H9 (cell line): ENCODE results near the gene CA9. TPM values are rescaled to one million over a fixed set of nuclear protein-coding genes. Genes with fewer than 3 reads are reported as not detected.

Experiments
- DNase-seq: peaks from one replicate; pipeline ENCODE4 v3.0.0-alpha.2; 2017
- H2AFZ ChIP-seq: one replicate; pipeline ENCODE4 v1.6.1; 2013; ENCODE audit warnings: mild to moderate bottlenecking, low read length, control low read depth, moderate library complexity
- H2AK5ac ChIP-seq: 2 replicates; pipeline ENCODE4 v1.6.1; 2013; ENCODE audit warnings: low read length, control low read depth, mixed read lengths; ENCODE audit not compliant: insufficient read length
- H2BK120ac ChIP-seq: one replicate; pipeline ENCODE4 v1.6.1; 2013; ENCODE audit warnings: low read depth, mild to moderate bottlenecking, low read length, control low read depth, inconsistent platforms; ENCODE audit not compliant: poor library complexity, severe bottlenecking
- H2BK12ac ChIP-seq: 2 replicates; pipeline ENCODE4 v1.6.1; 2013; ENCODE audit warnings: low read length, control low read depth, mixed read lengths, low read depth; ENCODE audit not compliant: insufficient read length
- H2BK15ac ChIP-seq: 2 replicates; pipeline ENCODE4 v1.6.1; 2013; ENCODE audit warnings: low read depth, low read length, control low read depth
- H2BK20ac ChIP-seq: one replicate; pipeline ENCODE4 v1.6.1; 2013; ENCODE audit warnings: low read depth, mild to moderate bottlenecking, low read length, control low read depth, inconsistent platforms; ENCODE audit not compliant: poor library complexity, severe bottlenecking
- H2BK5ac ChIP-seq: 2 replicates; pipeline ENCODE4 v1.6.1; 2013; ENCODE audit warnings: low read length, control low read depth, mixed read lengths; ENCODE audit not compliant: insufficient read length
- H3K14ac ChIP-seq: 2 replicates; pipeline ENCODE4 v1.6.1; 2013; ENCODE audit warnings: low read length, control low read depth; ENCODE audit not compliant: insufficient read depth
- H3K18ac ChIP-seq: 2 replicates; pipeline ENCODE4 v1.6.1; 2013; ENCODE audit warnings: low read depth, mild to moderate bottlenecking, mixed read lengths, low read length, control low read depth; ENCODE audit not compliant: insufficient read length
- H3K23ac ChIP-seq: 2 replicates; pipeline ENCODE4 v1.6.1; 2013; ENCODE audit warnings: low read length, control low read depth, mixed read lengths, low read depth; ENCODE audit not compliant: insufficient read length
- H3K23me2 ChIP-seq: 2 replicates; pipeline ENCODE4 v1.6.1; 2013; ENCODE audit warnings: low read depth, mild to moderate bottlenecking, mixed read lengths, low read length, control low read depth; ENCODE audit not compliant: insufficient read length, poor library complexity, severe bottlenecking
- H3K27ac ChIP-seq: 2 replicates; pipeline ENCODE4 v1.5.1; 2013; ENCODE audit warnings: low read length, control low read depth, mixed read lengths, low read depth; ENCODE audit not compliant: insufficient read length
- H3K27me3 ChIP-seq: 2 replicates; pipeline ENCODE4 v1.6.1; 2013; ENCODE audit warnings: low read length, control low read depth, inconsistent platforms; ENCODE audit not compliant: insufficient read depth
- H3K4ac ChIP-seq: 2 replicates; pipeline ENCODE4 v1.6.1; 2013; ENCODE audit warnings: low read depth, mild to moderate bottlenecking, control low read depth, inconsistent platforms, low read length, moderate library complexity
- H3K4me1 ChIP-seq: 2 replicates; pipeline ENCODE4 v1.6.1; 2013; ENCODE audit warnings: low read length, control low read depth, inconsistent platforms; ENCODE audit not compliant: insufficient read depth
- H3K4me2 ChIP-seq: 2 replicates; pipeline ENCODE4 v1.6.1; 2013; ENCODE audit warnings: low read length, control low read depth, mixed read lengths; ENCODE audit not compliant: insufficient read length, insufficient read depth
- H3K56ac ChIP-seq: 2 replicates; pipeline ENCODE4 v1.6.1; 2013; ENCODE audit warnings: low read depth, mild to moderate bottlenecking, mixed read lengths, low read length, control low read depth; ENCODE audit not compliant: insufficient read length
- H3K79me1 ChIP-seq: 2 replicates; pipeline ENCODE4 v1.6.1; 2013; ENCODE audit warnings: low read depth, mild to moderate bottlenecking, moderate library complexity, low read length, control low read depth, inconsistent platforms; ENCODE audit not compliant: insufficient read depth, poor library complexity, severe bottlenecking
- H3K79me2 ChIP-seq: 2 replicates; pipeline ENCODE4 v1.6.1; 2013; ENCODE audit warnings: low read length, control low read depth, inconsistent platforms; ENCODE audit not compliant: insufficient read depth
- H3K9ac ChIP-seq: 2 replicates; pipeline ENCODE4 v1.6.1; 2013; ENCODE audit warnings: low read length, control low read depth, mixed read lengths; ENCODE audit not compliant: insufficient read length; ENCODE audit errors: extremely low read depth
- H3K9me3 ChIP-seq: one replicate; pipeline ENCODE4 v1.6.1; 2013; ENCODE audit warnings: low read depth, low read length, inconsistent platforms; ENCODE audit not compliant: control insufficient read depth
- H3T11ph ChIP-seq: one replicate; pipeline ENCODE4 v1.6.1; 2013; ENCODE audit warnings: mild to moderate bottlenecking, low read length, control low read depth, inconsistent platforms
- H4K20me1 ChIP-seq: one replicate; pipeline ENCODE4 v1.6.1; 2013; ENCODE audit not compliant: control insufficient read depth, insufficient read length, insufficient read depth
- H4K5ac ChIP-seq: 2 replicates; pipeline ENCODE4 v1.6.1; 2013; ENCODE audit warnings: low read depth, mild to moderate bottlenecking, mixed read lengths, low read length, control low read depth; ENCODE audit not compliant: insufficient read length
- H4K8ac ChIP-seq: replicated peaks from 2 replicates; pipeline ENCODE4 v1.6.1; 2013; ENCODE audit warnings: low read length, control low read depth, mixed read lengths, low read depth; ENCODE audit not compliant: insufficient read length
- H4K91ac ChIP-seq: 2 replicates; pipeline ENCODE4 v1.6.1; 2013; ENCODE audit warnings: low read depth, mild to moderate bottlenecking, moderate library complexity, mixed read lengths, low read length, control low read depth; ENCODE audit not compliant: insufficient read length
- H3K27ac Mint-ChIP-seq, 3 experiments: 2 replicates in 2 of 3; 3 replicates in 1 of 3; pipeline ENCODE4 v1.8.0; 2020 to 2021; ENCODE audit warnings: mixed read lengths in 3 of 3, mild to moderate bottlenecking in 1 of 3, moderate library complexity in 1 of 3
- H3K27me3 Mint-ChIP-seq: 2 replicates; pipeline ENCODE4 v1.8.0; 2021; ENCODE audit warnings: low read depth, mild to moderate bottlenecking, moderate library complexity, mixed read lengths
- H3K36me3 Mint-ChIP-seq, 3 experiments: 2 replicates in 2 of 3; 3 replicates in 1 of 3; pipeline ENCODE4 v1.8.0; 2020 to 2021; ENCODE audit warnings: low read depth in 3 of 3, mixed read lengths in 3 of 3; ENCODE audit not compliant: insufficient read depth in 1 of 3
- H3K4me1 Mint-ChIP-seq, 2 experiments: 2 replicates each; pipeline ENCODE4 v1.8.0; 2020; ENCODE audit warnings: mixed read lengths in 2 of 2
- H3K4me3 Mint-ChIP-seq, 2 experiments: 2 replicates in 1 of 2; 3 replicates in 1 of 2; pipeline ENCODE4 v1.8.0; 2020 to 2021; ENCODE audit warnings: mild to moderate bottlenecking in 2 of 2, mixed read lengths in 2 of 2, moderate library complexity in 1 of 2
- H3K9me3 Mint-ChIP-seq, 2 experiments: 2 replicates in 1 of 2; 3 replicates in 1 of 2; pipeline ENCODE4 v1.8.0; 2020; ENCODE audit warnings: mild to moderate bottlenecking in 2 of 2, mixed read lengths in 2 of 2, moderate library complexity in 1 of 2
- CTCF ChIP-seq: fragments of 200-600 bp; sonication (generic); conservative IDR thresholded peaks from 3 replicates; pipeline ENCODE4 v1.8.0; 2021; ENCODE audit warnings: antibody characterized with exemption, mild to moderate bottlenecking
- WGBS: extraction: QIAGEN DNeasy Blood & Tissue Kit; methylation state at CpG from one replicate; pipeline ENCODE4 v1.1.7; 2013; ENCODE audit warnings: missing lambda C conversion rate, low lambda C conversion rate, mixed read lengths; ENCODE audit not compliant: insufficient read length; ENCODE audit errors: extremely low coverage; 5-methylcytosine and 5-hydroxymethylcytosine counted together
- total RNA-seq: library from RNA; stranded (reverse); gene quantifications from 2 replicates; pipeline ENCODE4 v1.2.1, GENCODE V29; 2021

CA9 gene
- total RNA-seq, 1 experiment from 2014 or later = 0.94 TPM

GRCh38 chr9:35653611-35654010, 20.1 kb upstream of the CA9 start:
- Mint-ChIP-seq H3K36me3 (peaks cover 0 to 2% (median 0%) of the 10 kb centered on the region in 3 experiments; a peak in 1 of 7 replicates), H3K4me1 (peaks cover 22 to 29% of the 10 kb centered on the region in 2 experiments), H3K27ac (no peak overlapping the region), H3K9me3 (peaks cover 2 to 3% of the 10 kb centered on the region in 2 experiments; a peak in 3 of 5 replicates), H3K27me3 (peaks cover 18% of the 10 kb centered on the region), H3K4me3 (no peak overlapping the region)
- Histone ChIP-seq H4K8ac (no peak overlapping the region), H3K4me2 (no peak overlapping the region), H3K79me2 (no peaks in the 10 kb centered on the region), H2AFZ (no peak overlapping the region), H3K9me3 (no peaks in the 10 kb centered on the region), H3T11ph (no peak overlapping the region), H3K56ac (no peak overlapping the region), H3K14ac (no peak overlapping the region), H4K20me1 (no peaks in the 10 kb centered on the region), H2BK5ac (no peak overlapping the region), H4K5ac (no peak overlapping the region), H3K18ac (no peak overlapping the region), H3K79me1 (no peaks in the 10 kb centered on the region), H3K23ac (no peak overlapping the region), H3K23me2 (peaks cover 7% of the 10 kb centered on the region), H3K4me1 (peaks cover 3% of the 10 kb centered on the region; the same call in 1 of the 2 replicates), H2BK15ac (no peak overlapping the region), H4K91ac (no peak overlapping the region), H3K27me3 (0 out of 2 replicates have a peak, but pooled peaks cover 2% of the 10 kb centered on the region), H2BK20ac (no peak overlapping the region), H3K4ac (no peak overlapping the region), H2BK12ac (no peak overlapping the region), H3K9ac (no peak overlapping the region), H2AK5ac (no peak overlapping the region), H2BK120ac (no peak overlapping the region), H3K27ac (no peak overlapping the region)
- DNase-seq = no peak
- TF ChIP-seq CTCF = no peak
- WGBS = no CpG with 5 or more reads among the region's 2 CpGs
